Breast epithelium (tissue), 4 donors: ENCODE measurements around the gene DNAH10. TPM values are rescaled to one million over a fixed set of nuclear protein-coding genes. Genes with fewer than 3 reads are reported as not detected.

ENCODE experiments used
- DNase-seq, 2 donors: peaks; one replicate each; pipeline ENCODE4 v3.0.0-alpha.2; 2019; ENCODE audit warnings: low spot score in 2 of 2
- H3K27ac ChIP-seq, 2 donors: fragments of 200-600 bp; sonication (generic) in 1 of 2; one replicate each; pipeline ENCODE4 v1.5.1; 2016 to 2019; ENCODE audit warnings: mild to moderate bottlenecking in 1 of 2
- H3K27me3 ChIP-seq, 2 donors: fragments of 200-600 bp; sonication (generic) in 1 of 2; one replicate each; pipeline versions ENCODE4 v1.5.1 to v1.6.0; 2017 to 2019; ENCODE audit warnings: control low read depth in 1 of 2, mild to moderate bottlenecking in 1 of 2
- H3K36me3 ChIP-seq: fragments of 200-600 bp; one replicate; pipeline ENCODE4 v1.5.1; 2019
- H3K4me1 ChIP-seq, 2 donors: fragments of 200-600 bp; sonication (generic); one replicate each; pipeline ENCODE4 v1.5.1; 2016 to 2019; ENCODE audit warnings: control low read depth in 1 of 2
- H3K4me3 ChIP-seq, 3 donors: fragments of 200-600 bp; sonication (generic); 1 replicate in 2 of 3; 2 replicates in 1 of 3; pipeline ENCODE4 v1.5.1; 2016 to 2019; ENCODE audit warnings: mild to moderate bottlenecking in 3 of 3, moderate library complexity in 2 of 3
- H3K9me3 ChIP-seq, 2 donors: fragments of 200-600 bp; sonication (generic) in 1 of 2; one replicate each; pipeline ENCODE4 v1.5.1; 2016 to 2019; ENCODE audit warnings: control low read depth in 1 of 2
- POLR2A ChIP-seq: fragments of 450-650 bp; IDR thresholded peaks from one replicate; pipeline ENCODE4 v1.6.1; 2016; ENCODE audit warnings: antibody characterized with exemption, mild to moderate bottlenecking, moderate library complexity
- POLR2AphosphoS5 ChIP-seq, 3 donors: sonication (generic); formaldehyde crosslinking; IDR thresholded peaks; one replicate each; pipeline ENCODE4 v1.6.1; 2017; ENCODE audit warnings: antibody characterized with exemption in 3 of 3
- intact Hi-C: fragments of 100-400 bp; cut with DNase I; formaldehyde crosslinking; loops from one replicate; pipeline ENCODE4 v1.15.1; 2023; ENCODE audit warnings: low total_unique reads
- total RNA-seq, 3 donors: library from RNA; depleted of rRNA; stranded (reverse); fragments of >200 nt; gene quantifications; one replicate each; pipeline ENCODE4 v1.1.0, GENCODE V29; 2016
- TF ChIP-seq, protein P1 (sequence below), 3 donors: fragments of 450-650 bp; IDR thresholded peaks; one replicate each; pipeline ENCODE4 v1.5.1; 2016 to 2017; ENCODE audit warnings: antibody characterized with exemption in 3 of 3, mild to moderate bottlenecking in 3 of 3, moderate library complexity in 3 of 3

DNAH10 gene, protein sequence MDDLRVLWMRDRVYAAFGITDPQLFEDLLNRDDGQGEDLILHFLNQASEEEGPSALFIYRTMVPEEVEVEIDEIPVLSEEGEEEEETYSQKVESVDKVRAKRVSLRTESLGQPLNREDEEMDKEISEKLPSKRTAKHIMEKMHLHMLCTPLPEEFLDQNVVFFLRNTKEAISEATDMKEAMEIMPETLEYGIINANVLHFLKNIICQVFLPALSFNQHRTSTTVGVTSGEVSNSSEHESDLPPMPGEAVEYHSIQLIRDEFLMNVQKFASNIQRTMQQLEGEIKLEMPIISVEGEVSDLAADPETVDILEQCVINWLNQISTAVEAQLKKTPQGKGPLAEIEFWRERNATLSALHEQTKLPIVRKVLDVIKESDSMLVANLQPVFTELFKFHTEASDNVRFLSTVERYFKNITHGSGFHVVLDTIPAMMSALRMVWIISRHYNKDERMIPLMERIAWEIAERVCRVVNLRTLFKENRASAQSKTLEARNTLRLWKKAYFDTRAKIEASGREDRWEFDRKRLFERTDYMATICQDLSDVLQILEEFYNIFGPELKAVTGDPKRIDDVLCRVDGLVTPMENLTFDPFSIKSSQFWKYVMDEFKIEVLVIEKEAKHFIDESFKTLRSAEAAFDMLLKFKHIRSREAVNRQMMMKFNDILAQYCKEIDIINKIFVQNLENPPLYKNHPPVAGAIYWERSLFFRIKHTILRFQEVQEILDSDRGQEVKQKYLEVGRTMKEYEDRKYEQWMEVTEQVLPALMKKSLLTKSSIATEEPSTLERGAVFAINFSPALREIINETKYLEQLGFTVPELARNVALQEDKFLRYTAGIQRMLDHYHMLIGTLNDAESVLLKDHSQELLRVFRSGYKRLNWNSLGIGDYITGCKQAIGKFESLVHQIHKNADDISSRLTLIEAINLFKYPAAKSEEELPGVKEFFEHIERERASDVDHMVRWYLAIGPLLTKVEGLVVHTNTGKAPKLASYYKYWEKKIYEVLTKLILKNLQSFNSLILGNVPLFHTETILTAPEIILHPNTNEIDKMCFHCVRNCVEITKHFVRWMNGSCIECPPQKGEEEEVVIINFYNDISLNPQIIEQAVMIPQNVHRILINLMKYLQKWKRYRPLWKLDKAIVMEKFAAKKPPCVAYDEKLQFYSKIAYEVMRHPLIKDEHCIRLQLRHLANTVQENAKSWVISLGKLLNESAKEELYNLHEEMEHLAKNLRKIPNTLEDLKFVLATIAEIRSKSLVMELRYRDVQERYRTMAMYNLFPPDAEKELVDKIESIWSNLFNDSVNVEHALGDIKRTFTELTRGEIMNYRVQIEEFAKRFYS (N-terminal part only)
- under 1 TPM; under 0.01 to 0.44 (median 0.33) TPM for total RNA-seq

DNA sequence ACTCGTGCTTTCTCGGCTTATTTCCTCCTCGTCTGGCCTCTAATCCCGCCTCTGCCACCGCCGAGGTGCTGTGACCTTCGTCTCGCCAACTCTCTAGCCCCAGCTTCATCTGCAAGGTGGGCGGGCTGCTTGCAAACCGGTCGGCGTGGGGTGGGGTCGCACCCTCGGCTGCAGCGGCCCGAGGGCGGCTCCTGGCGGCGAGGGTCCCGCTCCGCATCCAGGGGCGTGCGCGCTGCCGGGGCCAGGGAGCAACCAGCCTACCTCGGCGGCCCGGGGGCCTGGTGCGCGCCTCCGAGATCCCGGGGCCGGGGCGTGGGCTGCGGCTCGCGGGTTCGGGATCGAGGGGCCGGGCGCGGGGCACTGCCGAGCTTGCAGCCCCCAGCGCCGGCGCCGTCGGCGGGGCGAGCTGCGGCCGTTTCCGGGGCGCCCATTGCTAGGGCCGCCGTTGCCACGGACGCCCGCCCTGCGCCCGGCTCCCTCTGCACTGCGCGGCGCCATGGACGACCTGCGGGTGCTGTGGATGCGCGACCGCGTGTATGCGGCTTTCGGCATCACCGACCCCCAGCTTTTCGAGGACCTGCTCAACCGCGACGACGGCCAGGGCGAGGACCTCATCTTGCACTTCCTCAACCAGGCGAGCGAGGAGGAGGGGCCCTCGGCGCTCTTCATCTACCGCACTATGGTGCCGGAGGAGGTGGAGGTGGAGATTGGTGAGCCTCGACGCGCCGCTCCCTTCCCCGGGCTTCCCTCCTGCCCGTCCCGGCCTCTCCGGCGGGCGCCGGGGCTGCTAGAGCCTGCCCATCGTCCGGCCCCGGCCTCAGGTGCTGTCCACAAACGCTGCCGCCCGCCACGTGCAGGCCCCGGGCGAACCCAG lies at the start of gene DNAH10:
Gene DNAH10 (plus strand): TSS at position 461 of the 874 bp plus-strand sequence. CDS start 36 bp downstream, at position 497.
- Histone ChIP-seq H3K4me1 (no peaks in the 10 kb centered on the region), H3K4me3 (peak within 1 kb of the TSS; percentile 34 to 69 (median 52)), H3K27ac (no peak within 1 kb of the TSS), H3K9me3 (no peaks in the 10 kb centered on the region), H3K27me3 (no peaks in the 10 kb centered on the region), H3K36me3 (no peaks in the 10 kb centered on the region)
- TF ChIP-seq, protein P1, sequence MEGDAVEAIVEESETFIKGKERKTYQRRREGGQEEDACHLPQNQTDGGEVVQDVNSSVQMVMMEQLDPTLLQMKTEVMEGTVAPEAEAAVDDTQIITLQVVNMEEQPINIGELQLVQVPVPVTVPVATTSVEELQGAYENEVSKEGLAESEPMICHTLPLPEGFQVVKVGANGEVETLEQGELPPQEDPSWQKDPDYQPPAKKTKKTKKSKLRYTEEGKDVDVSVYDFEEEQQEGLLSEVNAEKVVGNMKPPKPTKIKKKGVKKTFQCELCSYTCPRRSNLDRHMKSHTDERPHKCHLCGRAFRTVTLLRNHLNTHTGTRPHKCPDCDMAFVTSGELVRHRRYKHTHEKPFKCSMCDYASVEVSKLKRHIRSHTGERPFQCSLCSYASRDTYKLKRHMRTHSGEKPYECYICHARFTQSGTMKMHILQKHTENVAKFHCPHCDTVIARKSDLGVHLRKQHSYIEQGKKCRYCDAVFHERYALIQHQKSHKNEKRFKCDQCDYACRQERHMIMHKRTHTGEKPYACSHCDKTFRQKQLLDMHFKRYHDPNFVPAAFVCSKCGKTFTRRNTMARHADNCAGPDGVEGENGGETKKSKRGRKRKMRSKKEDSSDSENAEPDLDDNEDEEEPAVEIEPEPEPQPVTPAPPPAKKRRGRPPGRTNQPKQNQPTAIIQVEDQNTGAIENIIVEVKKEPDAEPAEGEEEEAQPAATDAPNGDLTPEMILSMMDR (IDR thresholded peaks at IDR 0.05): no peak
- TF ChIP-seq POLR2AphosphoS5 (IDR thresholded peaks at IDR 0.05) (no peak), POLR2A (no peak)
- intact Hi-C loops: no loop called here
- DNase-seq: no peak

DNA sequence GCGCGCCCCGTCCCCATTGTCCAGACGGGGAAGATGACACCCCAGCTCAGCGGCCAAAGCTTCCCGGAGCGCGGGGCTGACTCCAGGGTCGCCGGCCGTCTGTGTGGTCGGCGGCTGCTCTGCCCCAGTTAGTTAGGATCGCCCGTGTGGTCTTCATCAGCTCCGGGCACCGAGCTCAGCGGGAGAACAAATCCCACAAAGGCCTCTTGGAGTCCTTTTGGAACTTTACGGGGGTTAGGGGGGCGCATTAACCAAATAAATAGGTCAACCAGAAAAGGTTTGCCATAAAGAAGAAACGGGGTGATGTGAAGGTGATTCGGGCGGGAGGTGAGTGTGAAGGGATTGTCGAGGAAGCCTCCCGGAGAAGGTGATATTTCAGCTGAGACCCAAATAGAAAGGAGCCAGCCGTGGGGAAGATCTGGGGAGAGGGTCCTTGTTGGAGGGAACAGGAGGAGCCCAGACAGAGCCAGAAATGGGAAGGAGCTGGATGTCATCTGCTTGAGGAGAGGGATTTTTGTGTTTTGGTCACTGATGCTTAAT lies 49.3 kb upstream of the DNAH10 start:
- Histone ChIP-seq H3K4me1 (peaks cover 0 to 10% of the 10 kb centered on the region in 2 donors), H3K36me3 (no peaks in the 10 kb centered on the region), H3K27me3 (no peaks in the 10 kb centered on the region), H3K4me3 (peak overlapping the region; percentile 99 to 100 (median 99)), H3K9me3 (no peaks in the 10 kb centered on the region), H3K27ac (peak overlapping the region; percentile 68)
- peak in 1 of 2 donors; percentile 16 for DNase-seq
- intact Hi-C loops: no loop called here
- TF ChIP-seq, protein P1 (IDR thresholded peaks at IDR 0.05): no peak
- TF ChIP-seq POLR2A (no peak), POLR2AphosphoS5 (IDR thresholded peaks at IDR 0.05) (no peak)

DNA sequence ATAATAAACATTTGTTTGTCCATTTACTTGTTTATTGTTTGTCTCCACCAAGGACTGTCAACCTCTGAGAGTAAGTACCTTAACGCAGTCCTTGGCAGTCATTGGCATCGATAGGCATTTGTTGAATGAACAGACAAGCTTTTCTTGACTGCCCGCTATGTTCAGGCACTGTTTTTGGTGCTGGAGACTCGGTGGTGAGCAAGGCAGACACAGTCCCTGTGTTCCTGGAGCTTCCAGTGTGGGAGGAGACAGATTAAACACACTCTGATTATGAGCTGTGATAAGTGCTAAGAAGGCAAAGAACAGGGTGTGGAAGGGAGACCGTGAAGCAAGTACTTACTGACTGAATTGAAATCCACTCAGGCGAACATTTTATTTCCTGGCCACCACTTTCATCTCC lies 48.7 kb upstream of the DNAH10 start:
- DNase-seq: peak in 1 of 2 donors; percentile 9
- Histone ChIP-seq H3K27me3 (no peaks in the 10 kb centered on the region), H3K4me3 (peak overlapping the region; percentile 99 to 100 (median 99)), H3K9me3 (no peaks in the 10 kb centered on the region), H3K4me1 (peaks cover 0 to 10% of the 10 kb centered on the region in 2 donors), H3K36me3 (no peaks in the 10 kb centered on the region), H3K27ac (no peak overlapping the region)
- intact Hi-C loops: no loop called here
- TF ChIP-seq, protein P1 (IDR thresholded peaks at IDR 0.05): no peak
- TF ChIP-seq POLR2A (no peak), POLR2AphosphoS5 (IDR thresholded peaks at IDR 0.05) (no peak)
